Left ventricle myocardium inferior (tissue), 1 donor: ENCODE results near the gene CFAP46. TPM values are rescaled to one million over a fixed set of nuclear protein-coding genes. Genes with fewer than 3 reads are reported as not detected.

ENCODE experiments used
- DNase-seq: peaks from one replicate; pipeline ENCODE4 v3.0.0-alpha.2; 2020
- H3K27ac ChIP-seq: fragments of 200-600 bp; replicated peaks from 2 replicates; pipeline ENCODE4 v1.8.0; 2021
- H3K27me3 ChIP-seq: fragments of 200-600 bp; 2 replicates; pipeline ENCODE4 v1.8.0; 2021; ENCODE audit warnings: low read depth
- H3K36me3 ChIP-seq: fragments of 200-600 bp; 2 replicates; pipeline ENCODE4 v1.8.0; 2021
- H3K4me1 ChIP-seq: fragments of 200-600 bp; 2 replicates; pipeline ENCODE4 v1.8.0; 2021
- H3K4me3 ChIP-seq: fragments of 200-600 bp; 2 replicates; pipeline ENCODE4 v1.8.0; 2021; ENCODE audit warnings: mild to moderate bottlenecking, moderate library complexity
- H3K9me3 ChIP-seq: fragments of 200-600 bp; replicated peaks from 2 replicates; pipeline ENCODE4 v1.8.0; 2021
- intact Hi-C: fragments of 100-400 bp; cut with micrococcal nuclease; formaldehyde crosslinking; loops from one replicate; pipeline ENCODE4 v1.11.0; 2022
- total RNA-seq: library from RNA; stranded (reverse); fragmentation: NEBNext Ultra II Directional; extraction: Animal tissue kit (Norgen Biotek cat#: 25700); gene quantifications from one replicate; pipeline ENCODE4 v1.2.1, GENCODE V29; 2021
- TF ChIP-seq, protein P1 (sequence below): fragments of 200-600 bp; IDR thresholded peaks from 2 replicates; pipeline ENCODE4 v1.8.0; 2021; ENCODE audit warnings: antibody characterized with exemption, mild to moderate bottlenecking, borderline replicate concordance
- donor health status: DM: no; HTN: yes; CAD: no; lungs with severe emphysema.

Gene CFAP46
- total RNA-seq, 1 donor from 2014 or later: 0.99 TPM

DNA sequence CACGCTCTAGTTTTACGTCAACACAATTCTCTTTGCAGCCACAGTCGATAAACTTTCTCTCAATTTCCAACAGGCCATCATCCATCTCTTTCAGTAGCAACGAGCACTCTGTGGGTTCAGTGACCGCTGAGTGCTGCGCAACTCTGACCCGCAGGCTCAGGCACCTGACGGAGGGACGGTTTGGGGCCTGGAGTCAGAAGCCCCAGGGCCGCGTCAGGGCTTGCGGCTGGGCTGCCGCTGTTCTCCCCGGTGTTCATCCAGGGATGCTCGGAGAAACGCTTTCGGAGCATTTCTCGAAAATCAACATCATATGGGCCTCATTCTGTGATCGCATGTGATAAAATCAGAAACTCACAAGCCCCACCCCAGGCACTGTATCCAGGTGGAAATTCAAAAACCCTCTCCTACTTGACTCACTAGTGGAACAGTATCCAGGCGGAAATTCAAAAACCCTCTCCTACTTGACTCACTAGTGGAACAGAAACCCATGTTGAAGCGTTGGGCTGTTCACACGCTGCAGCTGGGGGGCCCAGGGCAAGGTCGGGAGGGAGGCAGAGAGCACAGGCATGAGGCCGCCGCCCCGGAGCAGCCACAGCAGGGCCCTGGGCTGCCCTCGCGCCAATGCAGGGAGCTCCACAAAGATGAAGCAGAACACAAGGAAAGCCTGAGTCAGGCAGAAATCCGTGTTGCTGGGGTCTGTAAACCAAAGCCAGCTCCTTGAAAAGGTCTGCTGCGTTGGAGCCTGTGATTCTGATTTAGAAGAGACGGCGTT lies 83.1 kb downstream of the CFAP46 start:
- Histone ChIP-seq H3K4me3 (no peak overlapping the region), H3K27ac (no peak overlapping the region), H3K9me3 (peaks cover 29% of the 10 kb centered on the region), H3K27me3 (peaks cover 75% of the 10 kb centered on the region), H3K4me1 (no peaks in the 10 kb centered on the region), H3K36me3 (no peaks in the 10 kb centered on the region)
- peak; percentile 7 for DNase-seq
- intact Hi-C loops: no loop called here
- TF ChIP-seq, protein P1, sequence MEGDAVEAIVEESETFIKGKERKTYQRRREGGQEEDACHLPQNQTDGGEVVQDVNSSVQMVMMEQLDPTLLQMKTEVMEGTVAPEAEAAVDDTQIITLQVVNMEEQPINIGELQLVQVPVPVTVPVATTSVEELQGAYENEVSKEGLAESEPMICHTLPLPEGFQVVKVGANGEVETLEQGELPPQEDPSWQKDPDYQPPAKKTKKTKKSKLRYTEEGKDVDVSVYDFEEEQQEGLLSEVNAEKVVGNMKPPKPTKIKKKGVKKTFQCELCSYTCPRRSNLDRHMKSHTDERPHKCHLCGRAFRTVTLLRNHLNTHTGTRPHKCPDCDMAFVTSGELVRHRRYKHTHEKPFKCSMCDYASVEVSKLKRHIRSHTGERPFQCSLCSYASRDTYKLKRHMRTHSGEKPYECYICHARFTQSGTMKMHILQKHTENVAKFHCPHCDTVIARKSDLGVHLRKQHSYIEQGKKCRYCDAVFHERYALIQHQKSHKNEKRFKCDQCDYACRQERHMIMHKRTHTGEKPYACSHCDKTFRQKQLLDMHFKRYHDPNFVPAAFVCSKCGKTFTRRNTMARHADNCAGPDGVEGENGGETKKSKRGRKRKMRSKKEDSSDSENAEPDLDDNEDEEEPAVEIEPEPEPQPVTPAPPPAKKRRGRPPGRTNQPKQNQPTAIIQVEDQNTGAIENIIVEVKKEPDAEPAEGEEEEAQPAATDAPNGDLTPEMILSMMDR: no peak

DNA sequence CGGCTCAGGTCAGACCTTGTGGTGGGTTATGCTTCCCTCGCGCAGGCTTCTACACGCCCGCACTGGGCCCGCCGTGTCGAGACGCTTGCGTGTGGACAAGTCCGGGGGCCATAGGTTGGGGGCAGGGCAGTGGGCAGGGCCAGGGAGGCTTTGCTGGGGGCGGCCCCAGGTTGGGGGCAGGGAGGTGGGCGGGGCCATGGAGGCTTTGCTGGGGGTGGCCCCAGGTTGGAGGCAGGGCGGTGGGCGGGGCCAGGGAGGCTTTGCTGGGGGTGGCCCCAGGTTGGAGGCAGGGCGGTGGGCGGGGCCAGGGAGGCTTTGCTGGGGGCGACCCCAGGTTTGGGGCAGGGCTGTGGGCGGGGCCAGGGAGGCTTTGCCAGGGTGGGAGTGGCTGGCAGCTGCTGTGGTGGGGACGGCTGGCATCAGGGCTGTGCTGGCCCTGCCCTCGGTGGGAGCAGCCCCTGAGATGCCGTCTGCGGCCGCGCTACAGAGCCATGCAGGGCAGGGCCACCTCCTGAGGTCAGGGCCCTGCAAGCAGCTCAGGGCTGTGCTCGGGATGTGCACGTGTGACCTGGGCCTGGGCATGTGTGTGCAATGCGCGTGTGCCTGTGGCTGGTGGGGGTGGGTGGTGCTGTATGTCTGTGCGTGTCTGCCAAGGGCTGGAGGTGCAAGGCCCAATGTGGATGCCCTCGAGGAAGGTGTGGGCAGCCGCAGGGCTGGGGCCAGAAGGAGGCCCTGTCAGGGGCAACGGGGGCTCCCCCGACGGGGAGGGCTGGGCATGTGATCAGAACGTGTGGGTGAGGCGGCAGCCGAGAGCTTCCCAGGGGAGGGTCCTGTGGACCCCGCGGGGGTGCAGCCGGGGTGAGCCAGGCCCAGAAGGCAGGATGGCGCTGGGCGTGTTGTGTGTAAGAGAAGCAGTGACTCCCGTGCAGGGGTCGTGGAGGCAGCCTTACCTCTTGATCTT lies 84.0 kb downstream of the CFAP46 start:
- TF ChIP-seq, protein P1: no peak
- Histone ChIP-seq H3K27me3 (peaks cover 73% of the 10 kb centered on the region), H3K36me3 (no peaks in the 10 kb centered on the region), H3K4me3 (no peak overlapping the region), H3K9me3 (peaks cover 36% of the 10 kb centered on the region), H3K4me1 (no peaks in the 10 kb centered on the region), H3K27ac (no peak overlapping the region)
- peak; percentile 6 for DNase-seq
- intact Hi-C loops: no loop called here

DNA sequence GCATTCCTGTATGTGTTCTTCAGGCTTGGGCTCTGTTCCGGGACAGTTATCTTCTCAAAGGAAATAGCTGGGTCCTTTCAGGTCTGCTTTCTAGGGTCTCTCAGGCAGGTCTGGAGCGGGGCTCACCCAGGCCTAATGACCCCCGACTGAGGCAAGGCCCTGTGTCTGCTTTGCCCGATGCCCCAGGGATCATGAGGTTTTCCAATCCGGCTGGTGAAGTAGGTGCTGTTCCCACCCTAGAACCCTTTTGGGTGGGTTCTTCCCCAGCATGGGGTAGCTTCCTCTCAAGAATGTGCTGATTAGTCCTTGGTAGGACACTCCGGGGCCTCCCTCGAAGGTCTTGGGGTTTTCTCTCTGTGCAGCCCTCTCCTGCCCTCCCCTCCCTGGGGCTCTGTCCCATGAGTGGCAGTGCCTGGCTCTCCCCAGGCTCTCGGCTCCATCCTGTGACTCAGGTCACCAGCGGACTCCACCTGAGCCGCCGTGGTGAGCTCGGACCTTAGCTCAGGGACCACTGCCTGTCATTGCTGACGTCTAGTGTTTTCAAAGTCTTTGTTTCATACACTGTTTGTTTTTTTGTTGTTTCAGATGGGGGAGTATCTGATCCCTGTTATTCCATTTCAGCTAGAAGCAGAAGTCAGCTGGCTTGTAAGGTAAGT lies 85.4 kb downstream of the CFAP46 start:
- Histone ChIP-seq H3K27ac (no peak overlapping the region), H3K27me3 (peaks cover 59% of the 10 kb centered on the region), H3K4me1 (no peaks in the 10 kb centered on the region), H3K9me3 (peaks cover 40% of the 10 kb centered on the region), H3K4me3 (no peak overlapping the region), H3K36me3 (no peaks in the 10 kb centered on the region)
- TF ChIP-seq, protein P1: no peak
- DNase-seq: peak; percentile 3
- intact Hi-C loops: no loop called here

DNA sequence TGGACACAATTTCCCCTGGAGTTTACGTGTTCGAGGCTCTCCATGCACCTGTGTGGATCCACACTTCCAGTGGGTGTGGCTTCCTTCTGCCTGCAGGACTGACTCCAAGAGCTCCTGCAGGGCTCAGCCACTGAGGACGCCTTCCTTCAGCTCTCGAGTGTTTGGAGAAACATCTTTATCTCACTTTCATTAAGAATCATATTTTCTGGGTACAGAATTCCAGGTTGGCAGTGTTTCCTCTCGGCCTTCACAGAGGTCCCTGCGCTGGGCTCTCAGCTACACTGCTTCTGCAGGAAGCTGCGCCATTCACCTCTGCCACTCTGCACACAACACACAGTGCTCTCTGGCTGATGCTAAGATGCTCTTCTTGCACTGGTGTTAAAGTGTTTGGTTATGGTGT lies 86.5 kb downstream of the CFAP46 start:
- H3K27ac ChIP-seq: no peak overlapping the region
- H3K4me3 ChIP-seq: no peak overlapping the region
- TF ChIP-seq, protein P1: no peak
- no peak for DNase-seq
- no peaks in the 10 kb centered on the region for H3K4me1 ChIP-seq
- no peaks in the 10 kb centered on the region for H3K36me3 ChIP-seq
- peaks cover 55% of the 10 kb centered on the region for H3K27me3 ChIP-seq
- peaks cover 46% of the 10 kb centered on the region for H3K9me3 ChIP-seq
- intact Hi-C loops: no loop called here

DNA sequence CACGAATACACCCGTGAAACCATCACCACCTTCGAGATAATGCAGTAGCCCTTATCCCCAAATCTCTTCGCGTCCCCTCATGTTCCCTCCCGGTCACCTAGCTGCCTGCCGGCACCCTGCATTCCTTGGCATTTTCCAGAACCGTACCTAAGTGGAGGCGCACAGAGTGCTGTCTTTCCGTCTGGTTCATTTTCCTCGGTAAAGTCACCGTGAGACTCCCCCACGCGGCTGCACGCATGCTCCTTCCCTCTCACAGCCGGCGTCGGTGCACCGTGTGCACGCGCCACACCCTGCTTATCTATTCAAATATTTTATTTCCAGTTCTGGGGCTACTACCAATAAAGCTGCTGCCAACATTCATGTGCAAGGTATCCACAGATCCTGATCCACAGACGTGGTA lies 90.9 kb downstream of the CFAP46 start:
- DNase-seq: no peak
- intact Hi-C loops: no loop called here

More for the DNA sequence above, 90.9 kb downstream of the CFAP46 start:
- Histone ChIP-seq H3K27me3 (peaks cover 58% of the 10 kb centered on the region), H3K4me3 (no peak overlapping the region), H3K27ac (no peak overlapping the region), H3K9me3 (peaks cover 34% of the 10 kb centered on the region), H3K4me1 (peaks cover 8% of the 10 kb centered on the region), H3K36me3 (no peaks in the 10 kb centered on the region)
- TF ChIP-seq, protein P1: no peak
